PFSK-1 (cell line): ENCODE data around the gene NT5DC1.

ENCODE experiments used
- FOXP2 ChIP-seq: optimal IDR thresholded peaks from 2 replicates; pipeline ENCODE3; 2011; ENCODE audit warnings: borderline replicate concordance, control low read depth, inconsistent platforms; ENCODE audit not compliant: insufficient read depth; ENCODE audit errors: extremely low read length, extremely low read depth
- POLR2AphosphoS5 ChIP-seq: IDR thresholded peaks from 2 replicates; pipeline ENCODE4 v1.6.1; 2012; ENCODE audit warnings: low read depth, mild to moderate bottlenecking, control low read depth, low read length, moderate library complexity
- REST ChIP-seq, 2 experiments: IDR thresholded peaks; 2 replicates each; pipeline versions ENCODE4 v1.6.1 to v1.8.0; 2011 to 2012; ENCODE audit warnings: low read depth in 2 of 2, low read length in 2 of 2, control low read depth in 1 of 2, inconsistent platforms in 1 of 2, mild to moderate bottlenecking in 1 of 2, moderate library complexity in 1 of 2; ENCODE audit not compliant: insufficient read depth in 1 of 2
- SIN3A ChIP-seq: IDR thresholded peaks from 2 replicates; pipeline ENCODE4 v1.6.1; 2012; ENCODE audit warnings: mild to moderate bottlenecking, low read length, moderate library complexity, borderline replicate concordance; ENCODE audit not compliant: insufficient read depth
- TAF1 ChIP-seq: IDR thresholded peaks from 2 replicates; pipeline ENCODE4 v1.6.1; 2012; ENCODE audit warnings: low read length, control low read depth, borderline replicate concordance; ENCODE audit not compliant: insufficient read depth

NT5DC1 gene

GRCh38 chr6:116291701-116292396 lies 191.2 kb downstream of the NT5DC1 start:
- TF ChIP-seq FOXP2 (no peak), TAF1 (no peak), REST (IDR thresholded peaks at IDR 0.05; ENCODE audit: insufficient read depth in 1 of 2, low read depth in 2 of 2, low read length in 2 of 2) (no peak), POLR2AphosphoS5 (no peak), SIN3A (no peak)

- no peak for TF ChIP-seq POLR2AphosphoS5
- TF ChIP-seq REST (IDR thresholded peaks at IDR 0.05; ENCODE audit: insufficient read depth in 1 of 2, low read depth in 2 of 2, low read length in 2 of 2) = no peak
Measured at GRCh38 chr6:116292553-116292952, 191.9 kb downstream of the NT5DC1 start.

GRCh38 chr6:116298273-116298672 lies 197.6 kb downstream of the NT5DC1 start:
- TF ChIP-seq SIN3A (no peak), TAF1 (no peak), FOXP2 (no peak), POLR2AphosphoS5 (no peak), REST (IDR thresholded peaks at IDR 0.05; ENCODE audit: insufficient read depth in 1 of 2, low read depth in 2 of 2, low read length in 2 of 2) (no peak)

- no peak for TF ChIP-seq FOXP2
- TF ChIP-seq TAF1 = no peak
Measured at GRCh38 chr6:116298973-116299372, 198.3 kb downstream of the NT5DC1 start.
